Measurements from ENCODE around the gene CRYGA. TPM values are rescaled to one million over a fixed set of nuclear protein-coding genes. Genes with fewer than 3 reads are reported as not detected.

Gene CRYGA
- not detected for total RNA-seq
- long read RNA-seq: 0 reads

GRCh38 chr2:208163489-208163888 is at the start of gene CRYGA:
Gene CRYGA, minus strand, starts transcription at chr2:208163589. Its CDS starts 33 bp downstream, at chr2:208163556.
- DNase-seq: no peak

GRCh38 chr2:208210688-208211451 is 47.5 kb upstream of the CRYGA start:
- no peak overlapping the region for H3K4me3 ChIP-seq
- no peak for TF ChIP-seq CTCF (IDR thresholded peaks at IDR 0.05; ENCODE audit: borderline replicate concordance)
- no peaks in the 10 kb centered on the region for H3K4me1 ChIP-seq
- peaks cover 2% of the 10 kb centered on the region for H3K27me3 ChIP-seq (ENCODE audit: low read depth)
- intact Hi-C loops (cut with micrococcal nuclease): no loop called here
- no peak overlapping the region for H3K27ac ChIP-seq (replicated peaks)
- H3K9me3 ChIP-seq (replicated peaks): no peaks in the 10 kb centered on the region
- DNase-seq: no peak
- no peaks in the 10 kb centered on the region for H3K36me3 ChIP-seq

More at GRCh38 chr2:208163489-208163888, at the start of gene CRYGA:
- Histone ChIP-seq H3K4me1 (no peaks in the 10 kb centered on the region), H3K27ac (replicated peaks) (no peak within 1 kb of the TSS), H3K9me3 (replicated peaks) (no peaks in the 10 kb centered on the region), H3K36me3 (no peaks in the 10 kb centered on the region), H3K4me3 (no peak within 1 kb of the TSS), H3K27me3 (ENCODE audit: low read depth) (peaks cover 26% of the 10 kb centered on the region)
- intact Hi-C loops (cut with micrococcal nuclease): no loop called here
- no peak for TF ChIP-seq CTCF (IDR thresholded peaks at IDR 0.05; ENCODE audit: borderline replicate concordance)

GRCh38 chr2:208208335-208209085 is 45.1 kb upstream of the CRYGA start:
- Histone ChIP-seq H3K36me3 (no peaks in the 10 kb centered on the region), H3K4me3 (no peak overlapping the region), H3K4me1 (no peaks in the 10 kb centered on the region), H3K27ac (replicated peaks) (no peak overlapping the region), H3K9me3 (replicated peaks) (no peaks in the 10 kb centered on the region), H3K27me3 (ENCODE audit: low read depth) (peaks cover 2% of the 10 kb centered on the region)
- no peak for TF ChIP-seq CTCF (IDR thresholded peaks at IDR 0.05; ENCODE audit: borderline replicate concordance)
- no peak for DNase-seq
- intact Hi-C loops (cut with micrococcal nuclease): no loop called here

GRCh38 chr2:208207769-208208168 is 44.4 kb upstream of the CRYGA start:
- Histone ChIP-seq H3K9me3 (replicated peaks) (no peaks in the 10 kb centered on the region), H3K4me3 (no peak overlapping the region), H3K36me3 (no peaks in the 10 kb centered on the region), H3K27me3 (ENCODE audit: low read depth) (peaks cover 2% of the 10 kb centered on the region), H3K4me1 (no peaks in the 10 kb centered on the region), H3K27ac (replicated peaks) (no peak overlapping the region)
- intact Hi-C loops (cut with micrococcal nuclease): no loop called here
- DNase-seq: no peak
- TF ChIP-seq CTCF (IDR thresholded peaks at IDR 0.05; ENCODE audit: borderline replicate concordance): no peak

GRCh38 chr2:208204166-208204565 is 40.8 kb upstream of the CRYGA start:
- intact Hi-C loops (cut with micrococcal nuclease): no loop called here
- no peaks in the 10 kb centered on the region for H3K4me1 ChIP-seq

More at GRCh38 chr2:208204166-208204565, 40.8 kb upstream of the CRYGA start:
- Histone ChIP-seq H3K9me3 (replicated peaks) (no peaks in the 10 kb centered on the region), H3K27me3 (ENCODE audit: low read depth) (peaks cover 22% of the 10 kb centered on the region), H3K36me3 (no peaks in the 10 kb centered on the region), H3K27ac (replicated peaks) (no peak overlapping the region), H3K4me3 (no peak overlapping the region)
- no peak for DNase-seq
- TF ChIP-seq CTCF (IDR thresholded peaks at IDR 0.05; ENCODE audit: borderline replicate concordance): no peak

Measured in left ventricle myocardium inferior (tissue), 1 donor.